Liver (tissue), 9 donors: ENCODE data around the gene PREB. TPM values are rescaled to one million over a fixed set of nuclear protein-coding genes. Genes with fewer than 3 reads are reported as not detected.

Experiments
- DNase-seq: peaks from one replicate; pipeline ENCODE4 v3.0.0-alpha.2; 2017; ENCODE audit warnings: low spot score
- H3K27ac ChIP-seq, 2 donors: one replicate each; pipeline ENCODE4 v1.7.0; 2013; ENCODE audit warnings: inconsistent platforms in 2 of 2, low read length in 2 of 2, control low read depth in 1 of 2, low read depth in 1 of 2, mild to moderate bottlenecking in 1 of 2
- H3K27me3 ChIP-seq, 4 donors: one replicate each; pipeline versions ENCODE4 v1.6.1 to v1.7.0; 2013; ENCODE audit warnings: low read length in 3 of 4, inconsistent platforms in 1 of 4, mild to moderate bottlenecking in 1 of 4, moderate library complexity in 1 of 4; ENCODE audit not compliant: control insufficient read depth in 4 of 4, insufficient read depth in 4 of 4
- H3K36me3 ChIP-seq, 4 donors: one replicate each; pipeline versions ENCODE4 v1.6.1 to v1.7.0; 2013; ENCODE audit warnings: low read length in 3 of 4, mild to moderate bottlenecking in 3 of 4, low read depth in 1 of 4, moderate library complexity in 1 of 4; ENCODE audit not compliant: control insufficient read depth in 4 of 4, insufficient read depth in 3 of 4
- H3K4me1 ChIP-seq, 4 donors: one replicate each; pipeline versions ENCODE4 v1.6.1 to v1.7.0; 2013; ENCODE audit warnings: low read length in 3 of 4, mild to moderate bottlenecking in 3 of 4, moderate library complexity in 1 of 4; ENCODE audit not compliant: control insufficient read depth in 4 of 4, insufficient read depth in 4 of 4
- H3K4me3 ChIP-seq, 3 donors: one replicate each; pipeline versions ENCODE4 v1.6.1 to v1.7.0; 2013; ENCODE audit warnings: low read length in 3 of 3, control low read depth in 1 of 3, low read depth in 1 of 3, mild to moderate bottlenecking in 1 of 3
- H3K9ac ChIP-seq, 2 donors: one replicate each; pipeline ENCODE4 v1.7.0; 2013; ENCODE audit warnings: low read length in 2 of 2, mild to moderate bottlenecking in 2 of 2, moderate library complexity in 2 of 2, control low read depth in 1 of 2, low read depth in 1 of 2
- H3K9me3 ChIP-seq, 4 donors: one replicate each; pipeline versions ENCODE4 v1.6.1 to v1.7.0; 2013; ENCODE audit warnings: low read length in 3 of 4; ENCODE audit not compliant: control insufficient read depth in 4 of 4
- FOXA1 ChIP-seq: IDR thresholded peaks from 2 replicates; pipeline ENCODE4 v1.6.1; 2016; ENCODE audit warnings: antibody characterized with exemption
- FOXA2 ChIP-seq: IDR thresholded peaks from 2 replicates; pipeline ENCODE4 v1.6.1; 2016; ENCODE audit warnings: antibody characterized with exemption
- GABPA ChIP-seq, 2 donors: IDR thresholded peaks in 1 of 2; conservative IDR thresholded peaks in 1 of 2; 2 replicates each; pipeline ENCODE4 v1.6.1; 2016; ENCODE audit warnings: antibody characterized with exemption in 2 of 2, mild to moderate bottlenecking in 1 of 2, moderate library complexity in 1 of 2
- HNF4A ChIP-seq, 2 donors: conservative IDR thresholded peaks; 2 replicates each; pipeline ENCODE4 v1.6.1; 2016; ENCODE audit warnings: antibody characterized with exemption in 2 of 2, mild to moderate bottlenecking in 2 of 2
- HNF4G ChIP-seq: IDR thresholded peaks from 2 replicates; pipeline ENCODE4 v1.6.1; 2016; ENCODE audit warnings: antibody characterized with exemption
- JUND ChIP-seq, 2 donors: IDR thresholded peaks; 2 replicates each; pipeline ENCODE4 v1.6.1; 2016; ENCODE audit warnings: antibody characterized with exemption in 2 of 2
- NR2F2 ChIP-seq: IDR thresholded peaks from 2 replicates; pipeline ENCODE4 v1.6.1; 2016; ENCODE audit warnings: antibody characterized with exemption
- RAD21 ChIP-seq, 2 donors: IDR thresholded peaks; 2 replicates each; pipeline ENCODE4 v1.6.1; 2016; ENCODE audit warnings: antibody characterized with exemption in 2 of 2, mild to moderate bottlenecking in 2 of 2
- RXRA ChIP-seq, 2 donors: IDR thresholded peaks; 2 replicates each; pipeline ENCODE4 v1.6.1; 2017 to 2018; ENCODE audit warnings: antibody characterized with exemption in 2 of 2, mild to moderate bottlenecking in 1 of 2
- SP1 ChIP-seq: IDR thresholded peaks from 2 replicates; pipeline ENCODE4 v1.6.1; 2018; ENCODE audit warnings: antibody characterized with exemption, mild to moderate bottlenecking
- TAF1 ChIP-seq: conservative IDR thresholded peaks from 2 replicates; pipeline ENCODE4 v1.6.1; 2016; ENCODE audit warnings: antibody characterized with exemption, mild to moderate bottlenecking
- YY1 ChIP-seq: IDR thresholded peaks from 2 replicates; pipeline ENCODE4 v1.6.1; 2016; ENCODE audit warnings: antibody characterized with exemption, mild to moderate bottlenecking
- WGBS: extraction: QIAGEN DNeasy Blood & Tissue Kit; methylation state at CpG from one replicate; pipeline ENCODE4 v1.1.7; 2013; 5-methylcytosine and 5-hydroxymethylcytosine counted together
- polyA plus RNA-seq, 2 donors: library from polyadenylated mRNA; stranded (reverse) in 1 of 2; unstranded in 1 of 2; fragments of 200-250 nt in 1 of 2; fragments of >200 nt in 1 of 2; fragmentation: Nextera tagmentation in 1 of 2; extraction: Ambion mirVana in 1 of 2; gene quantifications; one replicate each; pipeline versions ENCODE4 v1.2.1 to v1.2.3, GENCODE V29; 2013 to 2015
- total RNA-seq, 2 donors: library from RNA; depleted of rRNA; stranded (reverse); fragments of >200 nt; gene quantifications; one replicate each; pipeline ENCODE4 v1.2.3, GENCODE V29; 2014
- TF ChIP-seq, protein P1 (sequence below): fragments of 150-350 bp; IDR thresholded peaks from 2 replicates; pipeline ENCODE4 v1.5.1; 2017; ENCODE audit warnings: improper control_type of control experiment, low read depth, low read length; ENCODE audit not compliant: missing input control
- TF ChIP-seq, protein P2 (sequence below): IDR thresholded peaks from 2 replicates; pipeline ENCODE4 v1.6.1; 2016; ENCODE audit warnings: antibody characterized with exemption
- TF ChIP-seq, protein P3 (sequence below): IDR thresholded peaks from 2 replicates; pipeline ENCODE4 v1.6.1; 2016; ENCODE audit warnings: antibody characterized with exemption
- TF ChIP-seq, protein P4 (sequence below): IDR thresholded peaks from 2 replicates; pipeline ENCODE4 v1.6.1; 2016; ENCODE audit warnings: antibody characterized with exemption
- TF ChIP-seq, protein P5 (sequence below): IDR thresholded peaks from 2 replicates; pipeline ENCODE4 v1.6.1; 2016; ENCODE audit warnings: antibody characterized with exemption, mild to moderate bottlenecking
- donor health status: healthy.
- donor health status: healthy.
- donor health status: healthy.
- donor health status: healthy.
- donor health status: healthy.

Gene PREB
- total and polyA plus RNA-seq, 4 donors = 21.5 to 98.4 (median 60.9) TPM

DNA sequence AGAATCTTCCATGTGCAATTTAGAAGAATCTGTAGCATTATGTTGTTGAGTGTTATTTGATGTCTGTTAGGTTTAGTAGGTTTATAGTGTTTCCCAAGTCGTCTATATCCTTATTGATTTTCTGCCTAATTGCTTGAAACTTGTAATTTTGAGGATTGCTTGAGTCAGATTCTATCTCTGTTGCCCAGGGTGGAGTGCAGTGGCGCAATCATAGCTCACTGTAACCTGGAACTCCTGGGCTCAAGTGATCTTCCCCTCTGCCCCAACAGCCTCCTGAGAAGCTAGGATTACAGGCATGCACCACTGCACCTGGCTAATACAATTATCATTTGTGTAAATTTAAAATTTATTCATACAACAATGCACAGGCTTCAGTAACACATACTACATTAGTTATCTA lies 11.2 kb upstream of the PREB start:
- WGBS = 73% methylated on average over 2 of the region's 2 CpGs
- H3K9me3 ChIP-seq = no peaks in the 10 kb centered on the region
- DNase-seq = no peak
- no peaks in the 10 kb centered on the region for H3K36me3 ChIP-seq
- peaks cover 0 to 2% (median 0%) of the 10 kb centered on the region in 4 donors for H3K27me3 ChIP-seq
- H3K27ac ChIP-seq = no peak overlapping the region
- no peak overlapping the region for H3K9ac ChIP-seq
- no peaks in the 10 kb centered on the region for H3K4me1 ChIP-seq
- no peak for TF ChIP-seq HNF4A (conservative IDR thresholded peaks at IDR 0.05)
- TF ChIP-seq, protein P1, sequence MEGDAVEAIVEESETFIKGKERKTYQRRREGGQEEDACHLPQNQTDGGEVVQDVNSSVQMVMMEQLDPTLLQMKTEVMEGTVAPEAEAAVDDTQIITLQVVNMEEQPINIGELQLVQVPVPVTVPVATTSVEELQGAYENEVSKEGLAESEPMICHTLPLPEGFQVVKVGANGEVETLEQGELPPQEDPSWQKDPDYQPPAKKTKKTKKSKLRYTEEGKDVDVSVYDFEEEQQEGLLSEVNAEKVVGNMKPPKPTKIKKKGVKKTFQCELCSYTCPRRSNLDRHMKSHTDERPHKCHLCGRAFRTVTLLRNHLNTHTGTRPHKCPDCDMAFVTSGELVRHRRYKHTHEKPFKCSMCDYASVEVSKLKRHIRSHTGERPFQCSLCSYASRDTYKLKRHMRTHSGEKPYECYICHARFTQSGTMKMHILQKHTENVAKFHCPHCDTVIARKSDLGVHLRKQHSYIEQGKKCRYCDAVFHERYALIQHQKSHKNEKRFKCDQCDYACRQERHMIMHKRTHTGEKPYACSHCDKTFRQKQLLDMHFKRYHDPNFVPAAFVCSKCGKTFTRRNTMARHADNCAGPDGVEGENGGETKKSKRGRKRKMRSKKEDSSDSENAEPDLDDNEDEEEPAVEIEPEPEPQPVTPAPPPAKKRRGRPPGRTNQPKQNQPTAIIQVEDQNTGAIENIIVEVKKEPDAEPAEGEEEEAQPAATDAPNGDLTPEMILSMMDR = no peak
- TF ChIP-seq SP1 = no peak
- TF ChIP-seq GABPA (IDR thresholded peaks at IDR 0.05 in 1 of 2, conservative IDR thresholded peaks at IDR 0.05 in 1 of 2) = no peak
- TF ChIP-seq, protein P2, sequence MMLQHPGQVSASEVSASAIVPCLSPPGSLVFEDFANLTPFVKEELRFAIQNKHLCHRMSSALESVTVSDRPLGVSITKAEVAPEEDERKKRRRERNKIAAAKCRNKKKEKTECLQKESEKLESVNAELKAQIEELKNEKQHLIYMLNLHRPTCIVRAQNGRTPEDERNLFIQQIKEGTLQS = no peak
- no peak for TF ChIP-seq FOXA2
- no peak for TF ChIP-seq YY1
- TF ChIP-seq, protein P3, sequence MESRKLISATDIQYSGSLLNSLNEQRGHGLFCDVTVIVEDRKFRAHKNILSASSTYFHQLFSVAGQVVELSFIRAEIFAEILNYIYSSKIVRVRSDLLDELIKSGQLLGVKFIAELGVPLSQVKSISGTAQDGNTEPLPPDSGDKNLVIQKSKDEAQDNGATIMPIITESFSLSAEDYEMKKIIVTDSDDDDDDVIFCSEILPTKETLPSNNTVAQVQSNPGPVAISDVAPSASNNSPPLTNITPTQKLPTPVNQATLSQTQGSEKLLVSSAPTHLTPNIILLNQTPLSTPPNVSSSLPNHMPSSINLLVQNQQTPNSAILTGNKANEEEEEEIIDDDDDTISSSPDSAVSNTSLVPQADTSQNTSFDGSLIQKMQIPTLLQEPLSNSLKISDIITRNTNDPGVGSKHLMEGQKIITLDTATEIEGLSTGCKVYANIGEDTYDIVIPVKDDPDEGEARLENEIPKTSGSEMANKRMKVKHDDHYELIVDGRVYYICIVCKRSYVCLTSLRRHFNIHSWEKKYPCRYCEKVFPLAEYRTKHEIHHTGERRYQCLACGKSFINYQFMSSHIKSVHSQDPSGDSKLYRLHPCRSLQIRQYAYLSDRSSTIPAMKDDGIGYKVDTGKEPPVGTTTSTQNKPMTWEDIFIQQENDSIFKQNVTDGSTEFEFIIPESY = no peak
- TF ChIP-seq, protein P4, sequence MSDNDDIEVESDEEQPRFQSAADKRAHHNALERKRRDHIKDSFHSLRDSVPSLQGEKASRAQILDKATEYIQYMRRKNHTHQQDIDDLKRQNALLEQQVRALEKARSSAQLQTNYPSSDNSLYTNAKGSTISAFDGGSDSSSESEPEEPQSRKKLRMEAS = no peak
- TF ChIP-seq FOXA1 = no peak
- TF ChIP-seq TAF1 = no peak
- TF ChIP-seq RAD21 (IDR thresholded peaks at IDR 0.05) = no peak
- TF ChIP-seq HNF4G = no peak
- no peak overlapping the region for H3K4me3 ChIP-seq

DNA sequence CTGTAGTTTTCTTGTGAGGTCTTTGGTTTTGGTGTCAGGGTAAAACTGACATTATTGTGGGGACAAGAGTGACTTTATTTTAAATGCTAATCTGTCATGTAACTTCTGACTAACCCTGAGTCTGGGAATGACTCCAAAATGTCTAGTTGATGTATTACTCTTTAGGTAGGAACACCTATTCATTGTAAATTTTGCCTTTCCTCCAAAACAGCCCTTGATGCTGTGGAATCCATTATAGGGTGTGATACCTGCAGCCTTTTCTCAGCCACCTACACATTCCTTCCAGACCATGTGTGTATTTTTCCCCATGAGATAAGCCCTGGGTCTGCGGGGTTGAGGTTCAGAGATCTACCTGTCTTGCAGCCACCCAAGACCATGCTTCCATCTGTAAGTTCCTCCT lies 8.8 kb upstream of the PREB start:
- Histone ChIP-seq H3K36me3 (no peaks in the 10 kb centered on the region), H3K27ac (no peak overlapping the region), H3K9ac (no peak overlapping the region), H3K4me1 (no peaks in the 10 kb centered on the region), H3K4me3 (no peak overlapping the region), H3K9me3 (no peaks in the 10 kb centered on the region), H3K27me3 (peaks cover 0 to 2% (median 0%) of the 10 kb centered on the region in 4 donors)
- WGBS = 80% methylated on average over 1 of the region's 1 CpG
- no peak for DNase-seq
- no peak for TF ChIP-seq HNF4G
- TF ChIP-seq, protein P1 = no peak
- TF ChIP-seq NR2F2 = no peak
- no peak for TF ChIP-seq RXRA (IDR thresholded peaks at IDR 0.05)
- TF ChIP-seq, protein P3 = no peak
- TF ChIP-seq, protein P4 = no peak
- TF ChIP-seq HNF4A (conservative IDR thresholded peaks at IDR 0.05) = no peak
- no peak for TF ChIP-seq FOXA2
- TF ChIP-seq RAD21 (IDR thresholded peaks at IDR 0.05) = no peak
- TF ChIP-seq SP1 = no peak
- TF ChIP-seq, protein P5, sequence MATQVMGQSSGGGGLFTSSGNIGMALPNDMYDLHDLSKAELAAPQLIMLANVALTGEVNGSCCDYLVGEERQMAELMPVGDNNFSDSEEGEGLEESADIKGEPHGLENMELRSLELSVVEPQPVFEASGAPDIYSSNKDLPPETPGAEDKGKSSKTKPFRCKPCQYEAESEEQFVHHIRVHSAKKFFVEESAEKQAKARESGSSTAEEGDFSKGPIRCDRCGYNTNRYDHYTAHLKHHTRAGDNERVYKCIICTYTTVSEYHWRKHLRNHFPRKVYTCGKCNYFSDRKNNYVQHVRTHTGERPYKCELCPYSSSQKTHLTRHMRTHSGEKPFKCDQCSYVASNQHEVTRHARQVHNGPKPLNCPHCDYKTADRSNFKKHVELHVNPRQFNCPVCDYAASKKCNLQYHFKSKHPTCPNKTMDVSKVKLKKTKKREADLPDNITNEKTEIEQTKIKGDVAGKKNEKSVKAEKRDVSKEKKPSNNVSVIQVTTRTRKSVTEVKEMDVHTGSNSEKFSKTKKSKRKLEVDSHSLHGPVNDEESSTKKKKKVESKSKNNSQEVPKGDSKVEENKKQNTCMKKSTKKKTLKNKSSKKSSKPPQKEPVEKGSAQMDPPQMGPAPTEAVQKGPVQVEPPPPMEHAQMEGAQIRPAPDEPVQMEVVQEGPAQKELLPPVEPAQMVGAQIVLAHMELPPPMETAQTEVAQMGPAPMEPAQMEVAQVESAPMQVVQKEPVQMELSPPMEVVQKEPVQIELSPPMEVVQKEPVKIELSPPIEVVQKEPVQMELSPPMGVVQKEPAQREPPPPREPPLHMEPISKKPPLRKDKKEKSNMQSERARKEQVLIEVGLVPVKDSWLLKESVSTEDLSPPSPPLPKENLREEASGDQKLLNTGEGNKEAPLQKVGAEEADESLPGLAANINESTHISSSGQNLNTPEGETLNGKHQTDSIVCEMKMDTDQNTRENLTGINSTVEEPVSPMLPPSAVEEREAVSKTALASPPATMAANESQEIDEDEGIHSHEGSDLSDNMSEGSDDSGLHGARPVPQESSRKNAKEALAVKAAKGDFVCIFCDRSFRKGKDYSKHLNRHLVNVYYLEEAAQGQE = no peak
- no peak for TF ChIP-seq JUND (IDR thresholded peaks at IDR 0.05)
- TF ChIP-seq FOXA1 = no peak
